ENCODE measurements around the gene HMBS. TPM values are rescaled to one million over a fixed set of nuclear protein-coding genes. Genes with fewer than 3 reads are reported as not detected.
"Not testable (repeated sequence)": the region's sequence is repeated elsewhere in the genome, so short reads cannot be mapped to it uniquely, and the experiment has no call there.

The HMBS gene
- total RNA-seq, 1 donor from 2014 or later = 39.8 TPM

GRCh38 chr11:119057000-119057769 is 27.5 kb upstream of the HMBS start, which contains the start of gene HYOU1:
HYOU1 (minus strand) TSS chr11:119057205; CDS start chr11:119056160, 1,045 bp downstream.
- peak; percentile 98 for DNase-seq (ENCODE audit: low spot score, unreplicated experiment)
- H3K36me3 Mint-ChIP-seq (ENCODE audit: insufficient read depth) = peaks cover 16% of the 10 kb centered on the region
- H3K4me3 Mint-ChIP-seq (ENCODE audit: low read depth) = peak within 1 kb of the TSS; percentile 83
- H3K9me3 Mint-ChIP-seq (ENCODE audit: low read depth) = no peaks in the 10 kb centered on the region
- peaks cover 20% of the 10 kb centered on the region for H3K4me1 Mint-ChIP-seq (ENCODE audit: low read depth)
- no peaks in the 10 kb centered on the region for H3K27me3 Mint-ChIP-seq
- peak; percentile 49 for TF ChIP-seq CTCF (IDR thresholded peaks at IDR 0.05; ENCODE audit: unreplicated experiment)
- H3K27ac Mint-ChIP-seq = peak within 1 kb of the TSS; percentile 96

- not testable (repeated sequence) for DNase-seq (ENCODE audit: low spot score, unreplicated experiment); H3K9me3 Mint-ChIP-seq (ENCODE audit: low read depth); H3K4me3 Mint-ChIP-seq (ENCODE audit: low read depth); H3K36me3 Mint-ChIP-seq (ENCODE audit: insufficient read depth); H3K27me3 Mint-ChIP-seq
- Mint-ChIP-seq H3K4me1 (ENCODE audit: low read depth) (peaks cover 20% of the 10 kb centered on the region), H3K27ac (peak overlapping the region; percentile 67)
These were observed 25.6 kb upstream of the HMBS start for GRCh38 chr11:119059128-119059527.

- Mint-ChIP-seq H3K4me3 (ENCODE audit: low read depth) (no peak overlapping the region), H3K27me3 (no peaks in the 10 kb centered on the region), H3K4me1 (ENCODE audit: low read depth) (peaks cover 12% of the 10 kb centered on the region), H3K9me3 (ENCODE audit: low read depth) (no peaks in the 10 kb centered on the region), H3K27ac (no peak overlapping the region), H3K36me3 (ENCODE audit: insufficient read depth) (no peaks in the 10 kb centered on the region)
- DNase-seq (ENCODE audit: low spot score, unreplicated experiment) = no peak
- no peak for TF ChIP-seq CTCF (IDR thresholded peaks at IDR 0.05; ENCODE audit: unreplicated experiment)
These were observed 23.4 kb upstream of the HMBS start for GRCh38 chr11:119061256-119061655.

GRCh38 chr11:119062779-119063178 is 21.9 kb upstream of the HMBS start:
- Mint-ChIP-seq H3K27me3 (no peaks in the 10 kb centered on the region), H3K36me3 (ENCODE audit: insufficient read depth) (no peaks in the 10 kb centered on the region), H3K4me1 (ENCODE audit: low read depth) (peaks cover 16% of the 10 kb centered on the region), H3K9me3 (ENCODE audit: low read depth) (no peaks in the 10 kb centered on the region), H3K4me3 (ENCODE audit: low read depth) (no peak overlapping the region), H3K27ac (no peak overlapping the region)
- no peak for DNase-seq (ENCODE audit: low spot score, unreplicated experiment)
- TF ChIP-seq CTCF (IDR thresholded peaks at IDR 0.05; ENCODE audit: unreplicated experiment) = no peak

GRCh38 chr11:119065369-119065768 is 19.3 kb upstream of the HMBS start:
- DNase-seq (ENCODE audit: low spot score, unreplicated experiment) = no peak
- peak; percentile 30 for TF ChIP-seq CTCF (IDR thresholded peaks at IDR 0.05; ENCODE audit: unreplicated experiment)
- H3K9me3 Mint-ChIP-seq (ENCODE audit: low read depth) = no peaks in the 10 kb centered on the region
- no peaks in the 10 kb centered on the region for H3K27me3 Mint-ChIP-seq
- H3K4me3 Mint-ChIP-seq (ENCODE audit: low read depth) = no peak overlapping the region
- peaks cover 12% of the 10 kb centered on the region for H3K4me1 Mint-ChIP-seq (ENCODE audit: low read depth)
- H3K27ac Mint-ChIP-seq = no peak overlapping the region
- H3K36me3 Mint-ChIP-seq (ENCODE audit: insufficient read depth) = peaks cover 4% of the 10 kb centered on the region

Measured in progenitor cell of endocrine pancreas (in vitro differentiated cells).